Hematopoietic multipotent progenitor cell (in vitro differentiated cells): ENCODE measurements around the gene PCDHB9. TPM values are rescaled to one million over a fixed set of nuclear protein-coding genes. Genes with fewer than 3 reads are reported as not detected.
A peak's percentile ranks its signal among the peaks of the same experiment; 100 is the strongest.
"Not testable (repeated sequence)": the region's sequence is repeated elsewhere in the genome, so short reads cannot be mapped to it uniquely, and the experiment has no call there.

Experiments used
- DNase-seq, 3 donors: peaks; one replicate each; pipeline ENCODE4 v3.0.0-alpha.2; 2011 to 2015; ENCODE audit warnings: low read depth in 2 of 3, low spot score in 2 of 3
- total RNA-seq: library from RNA; depleted of rRNA; stranded (reverse); fragments of >200 nt; gene quantifications from one replicate; pipeline ENCODE4 v1.2.3, GENCODE V29; 2012

PCDHB9 gene
- total RNA-seq, 1 donor, result not detected

- not testable (repeated sequence) for DNase-seq
Measured at GRCh38 chr5:141184117-141184855, 2.7 kb upstream of the PCDHB9 start.

- DNase-seq, result not testable (repeated sequence)
Measured at GRCh38 chr5:141188682-141189081, 1.7 kb downstream of the PCDHB9 start.

GRCh38 chr5:141189131-141189530 lies 2.2 kb downstream of the PCDHB9 start:
- not testable (repeated sequence) for DNase-seq

- DNase-seq, result peak in 1 of 3 donors; percentile 24
Measured at GRCh38 chr5:141192110-141192725, 5.3 kb downstream of the PCDHB9 start, which contains the start of gene PCDHB10. TSS of gene PCDHB10 (plus strand) at chr5:141192353. CDS start at chr5:141192553, 200 bp downstream.

GRCh38 chr5:141194332-141194731 lies 7.4 kb downstream of the PCDHB9 start:
- DNase-seq, result not testable (repeated sequence)

GRCh38 chr5:141196363-141196762 lies 9.4 kb downstream of the PCDHB9 start:
- DNase-seq, result no peak

GRCh38 chr5:141199359-141200235 lies 12.6 kb downstream of the PCDHB9 start, which contains the start of gene PCDHB11:
TSS of gene PCDHB11 (plus strand) at chr5:141199627. CDS start at chr5:141199775, 148 bp downstream.
- peak in 1 of 3 donors; percentile 16 for DNase-seq

- not testable (repeated sequence) for DNase-seq
Measured at GRCh38 chr5:141201126-141201525, 14.2 kb downstream of the PCDHB9 start.

GRCh38 chr5:141201646-141202045 lies 14.7 kb downstream of the PCDHB9 start:
- DNase-seq, result not testable (repeated sequence)

GRCh38 chr5:141208478-141208877 lies 21.5 kb downstream of the PCDHB9 start, which contains the start of gene PCDHB12:
TSS of gene PCDHB12 (plus strand) at chr5:141208719. CDS start at chr5:141208908, 189 bp downstream.
- no peak for DNase-seq

GRCh38 chr5:141210281-141210680 lies 23.3 kb downstream of the PCDHB9 start:
- DNase-seq, result not testable (repeated sequence)

GRCh38 chr5:141210849-141211248 lies 23.9 kb downstream of the PCDHB9 start:
- not testable (repeated sequence) for DNase-seq

- peak in 1 of 3 donors; percentile 17 for DNase-seq
Measured at GRCh38 chr5:141213656-141214339, 26.8 kb downstream of the PCDHB9 start, which contains the start of gene PCDHB13. TSS of gene PCDHB13 (plus strand) at chr5:141213919. CDS start at chr5:141214124, 205 bp downstream.

- not testable (repeated sequence) for DNase-seq
Measured at GRCh38 chr5:141214583-141214982, 27.6 kb downstream of the PCDHB9 start.

- not testable (repeated sequence) for DNase-seq
Measured at GRCh38 chr5:141215504-141215903, 28.5 kb downstream of the PCDHB9 start.

- DNase-seq, result not testable (repeated sequence)
Measured at GRCh38 chr5:141216035-141216434, 29.1 kb downstream of the PCDHB9 start.

GRCh38 chr5:141223112-141223783 lies 36.3 kb downstream of the PCDHB9 start, which contains the start of gene PCDHB14:
TSS of gene PCDHB14 (plus strand) at chr5:141223343. CDS start at chr5:141223506, 163 bp downstream.
- DNase-seq, result peak in 1 of 3 donors; percentile 45

GRCh38 chr5:141224844-141225243 lies 37.9 kb downstream of the PCDHB9 start:
- not testable (repeated sequence) for DNase-seq

GRCh38 chr5:141225421-141225820 lies 38.5 kb downstream of the PCDHB9 start:
- not testable (repeated sequence) for DNase-seq
